Measurements from ENCODE around the gene TROAP. TPM values are rescaled to one million over a fixed set of nuclear protein-coding genes. Genes with fewer than 3 reads are reported as not detected.

Gene TROAP
- total and polyA plus RNA-seq, 9 of the 15 experiments (the other 6 are each of a cell fraction or from before 2014, with no cell fraction given), result 46.4 to 171 (median 59.8) TPM

DNA sequence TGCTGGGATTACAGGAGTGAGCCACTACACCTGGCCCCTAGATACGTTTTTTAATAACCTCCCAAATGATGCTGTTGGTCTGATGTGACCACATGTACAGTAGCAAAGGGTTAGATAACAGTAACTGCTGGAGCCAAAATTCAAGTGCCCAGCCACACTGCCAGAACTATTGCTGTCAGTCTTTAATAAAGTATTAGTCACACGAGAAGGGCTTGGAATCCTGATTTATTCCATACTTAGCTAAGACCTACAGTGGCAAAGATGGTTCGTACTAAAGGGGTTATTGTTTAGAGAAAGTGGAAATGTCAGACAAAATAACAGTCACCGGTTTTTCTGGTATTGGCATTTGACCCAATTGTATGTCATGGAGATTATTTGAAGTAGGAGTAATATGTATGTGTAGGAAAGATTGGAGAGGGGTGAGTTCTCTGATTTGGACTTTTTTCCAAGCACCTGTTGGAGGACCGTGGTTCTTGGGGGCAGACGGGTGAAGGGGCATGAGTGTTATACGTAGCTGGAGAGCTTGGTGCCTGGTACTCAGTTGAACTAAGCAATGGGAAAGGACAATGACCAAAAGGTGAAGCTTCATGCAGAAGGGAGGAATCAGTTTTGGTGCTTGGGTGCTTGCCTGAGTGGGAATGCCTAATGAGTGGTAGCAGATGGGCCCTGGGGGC, 48.5 kb upstream of the TROAP start (continued):
- TF ChIP-seq, protein P1, sequence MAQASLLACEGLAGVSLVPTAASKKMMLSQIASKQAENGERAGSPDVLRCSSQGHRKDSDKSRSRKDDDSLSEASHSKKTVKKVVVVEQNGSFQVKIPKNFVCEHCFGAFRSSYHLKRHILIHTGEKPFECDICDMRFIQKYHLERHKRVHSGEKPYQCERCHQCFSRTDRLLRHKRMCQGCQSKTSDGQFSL (CRISPR knock-in tag; IDR thresholded peaks at IDR 0.05), result no peak
- TF ChIP-seq, protein P1 (tag; IDR thresholded peaks at IDR 0.05), result no peak
- TF ChIP-seq U2AF2 (optimal IDR thresholded peaks at IDR 0.05; ENCODE audit: low read depth, low read length) (no peak), POLR2A (conservative IDR thresholded peaks at IDR 0.05) (no peak; the same call in 1 of the 2 replicates), POLR3G (IDR thresholded peaks at IDR 0.05; ENCODE audit: extremely low read depth, insufficient read length, insufficient replicate concordance) (no peak), ZFX (CRISPR knock-in tag; IDR thresholded peaks at IDR 0.05) (no peak), MAFG (tag; conservative IDR thresholded peaks at IDR 0.05) (no peak), ZNF174 (CRISPR knock-in tag; IDR thresholded peaks at IDR 0.05) (no peak), POLR2H (tag; IDR thresholded peaks at IDR 0.05; ENCODE audit: low read depth) (peak; percentile 13; the same call in 1 of the 2 replicates), ZNF408 (CRISPR knock-in tag; IDR thresholded peaks at IDR 0.05; ENCODE audit: low read depth) (no peak), BRF1 (IDR thresholded peaks at IDR 0.05; ENCODE audit: borderline replicate concordance, extremely low read depth, insufficient read length) (no peak), MCM3 (IDR thresholded peaks at IDR 0.05) (no peak)
- TF ChIP-seq, protein P2, sequence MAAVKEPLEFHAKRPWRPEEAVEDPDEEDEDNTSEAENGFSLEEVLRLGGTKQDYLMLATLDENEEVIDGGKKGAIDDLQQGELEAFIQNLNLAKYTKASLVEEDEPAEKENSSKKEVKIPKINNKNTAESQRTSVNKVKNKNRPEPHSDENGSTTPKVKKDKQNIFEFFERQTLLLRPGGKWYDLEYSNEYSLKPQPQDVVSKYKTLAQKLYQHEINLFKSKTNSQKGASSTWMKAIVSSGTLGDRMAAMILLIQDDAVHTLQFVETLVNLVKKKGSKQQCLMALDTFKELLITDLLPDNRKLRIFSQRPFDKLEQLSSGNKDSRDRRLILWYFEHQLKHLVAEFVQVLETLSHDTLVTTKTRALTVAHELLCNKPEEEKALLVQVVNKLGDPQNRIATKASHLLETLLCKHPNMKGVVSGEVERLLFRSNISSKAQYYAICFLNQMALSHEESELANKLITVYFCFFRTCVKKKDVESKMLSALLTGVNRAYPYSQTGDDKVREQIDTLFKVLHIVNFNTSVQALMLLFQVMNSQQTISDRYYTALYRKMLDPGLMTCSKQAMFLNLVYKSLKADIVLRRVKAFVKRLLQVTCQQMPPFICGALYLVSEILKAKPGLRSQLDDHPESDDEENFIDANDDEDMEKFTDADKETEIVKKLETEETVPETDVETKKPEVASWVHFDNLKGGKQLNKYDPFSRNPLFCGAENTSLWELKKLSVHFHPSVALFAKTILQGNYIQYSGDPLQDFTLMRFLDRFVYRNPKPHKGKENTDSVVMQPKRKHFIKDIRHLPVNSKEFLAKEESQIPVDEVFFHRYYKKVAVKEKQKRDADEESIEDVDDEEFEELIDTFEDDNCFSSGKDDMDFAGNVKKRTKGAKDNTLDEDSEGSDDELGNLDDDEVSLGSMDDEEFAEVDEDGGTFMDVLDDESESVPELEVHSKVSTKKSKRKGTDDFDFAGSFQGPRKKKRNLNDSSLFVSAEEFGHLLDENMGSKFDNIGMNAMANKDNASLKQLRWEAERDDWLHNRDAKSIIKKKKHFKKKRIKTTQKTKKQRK (IDR thresholded peaks at IDR 0.05; ENCODE audit: borderline replicate concordance, low read depth, low read length), result no peak
- TF ChIP-seq, protein P3, sequence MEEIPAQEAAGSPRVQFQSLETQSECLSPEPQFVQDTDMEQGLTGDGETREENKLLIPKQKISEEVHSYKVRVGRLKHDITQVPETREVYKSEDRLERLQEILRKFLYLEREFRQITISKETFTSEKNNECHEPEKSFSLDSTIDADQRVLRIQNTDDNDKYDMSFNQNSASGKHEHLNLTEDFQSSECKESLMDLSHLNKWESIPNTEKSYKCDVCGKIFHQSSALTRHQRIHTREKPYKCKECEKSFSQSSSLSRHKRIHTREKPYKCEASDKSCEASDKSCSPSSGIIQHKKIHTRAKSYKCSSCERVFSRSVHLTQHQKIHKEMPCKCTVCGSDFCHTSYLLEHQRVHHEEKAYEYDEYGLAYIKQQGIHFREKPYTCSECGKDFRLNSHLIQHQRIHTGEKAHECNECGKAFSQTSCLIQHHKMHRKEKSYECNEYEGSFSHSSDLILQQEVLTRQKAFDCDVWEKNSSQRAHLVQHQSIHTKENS (CRISPR knock-in tag; IDR thresholded peaks at IDR 0.05), result no peak
- TF ChIP-seq, protein P4, sequence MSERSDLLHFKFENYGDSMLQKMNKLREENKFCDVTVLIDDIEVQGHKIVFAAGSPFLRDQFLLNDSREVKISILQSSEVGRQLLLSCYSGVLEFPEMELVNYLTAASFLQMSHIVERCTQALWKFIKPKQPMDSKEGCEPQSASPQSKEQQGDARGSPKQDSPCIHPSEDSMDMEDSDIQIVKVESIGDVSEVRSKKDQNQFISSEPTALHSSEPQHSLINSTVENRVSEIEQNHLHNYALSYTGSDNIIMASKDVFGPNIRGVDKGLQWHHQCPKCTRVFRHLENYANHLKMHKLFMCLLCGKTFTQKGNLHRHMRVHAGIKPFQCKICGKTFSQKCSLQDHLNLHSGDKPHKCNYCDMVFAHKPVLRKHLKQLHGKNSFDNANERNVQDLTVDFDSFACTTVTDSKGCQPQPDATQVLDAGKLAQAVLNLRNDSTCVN (CRISPR knock-in tag; IDR thresholded peaks at IDR 0.05), result no peak
- TF ChIP-seq, protein P5, sequence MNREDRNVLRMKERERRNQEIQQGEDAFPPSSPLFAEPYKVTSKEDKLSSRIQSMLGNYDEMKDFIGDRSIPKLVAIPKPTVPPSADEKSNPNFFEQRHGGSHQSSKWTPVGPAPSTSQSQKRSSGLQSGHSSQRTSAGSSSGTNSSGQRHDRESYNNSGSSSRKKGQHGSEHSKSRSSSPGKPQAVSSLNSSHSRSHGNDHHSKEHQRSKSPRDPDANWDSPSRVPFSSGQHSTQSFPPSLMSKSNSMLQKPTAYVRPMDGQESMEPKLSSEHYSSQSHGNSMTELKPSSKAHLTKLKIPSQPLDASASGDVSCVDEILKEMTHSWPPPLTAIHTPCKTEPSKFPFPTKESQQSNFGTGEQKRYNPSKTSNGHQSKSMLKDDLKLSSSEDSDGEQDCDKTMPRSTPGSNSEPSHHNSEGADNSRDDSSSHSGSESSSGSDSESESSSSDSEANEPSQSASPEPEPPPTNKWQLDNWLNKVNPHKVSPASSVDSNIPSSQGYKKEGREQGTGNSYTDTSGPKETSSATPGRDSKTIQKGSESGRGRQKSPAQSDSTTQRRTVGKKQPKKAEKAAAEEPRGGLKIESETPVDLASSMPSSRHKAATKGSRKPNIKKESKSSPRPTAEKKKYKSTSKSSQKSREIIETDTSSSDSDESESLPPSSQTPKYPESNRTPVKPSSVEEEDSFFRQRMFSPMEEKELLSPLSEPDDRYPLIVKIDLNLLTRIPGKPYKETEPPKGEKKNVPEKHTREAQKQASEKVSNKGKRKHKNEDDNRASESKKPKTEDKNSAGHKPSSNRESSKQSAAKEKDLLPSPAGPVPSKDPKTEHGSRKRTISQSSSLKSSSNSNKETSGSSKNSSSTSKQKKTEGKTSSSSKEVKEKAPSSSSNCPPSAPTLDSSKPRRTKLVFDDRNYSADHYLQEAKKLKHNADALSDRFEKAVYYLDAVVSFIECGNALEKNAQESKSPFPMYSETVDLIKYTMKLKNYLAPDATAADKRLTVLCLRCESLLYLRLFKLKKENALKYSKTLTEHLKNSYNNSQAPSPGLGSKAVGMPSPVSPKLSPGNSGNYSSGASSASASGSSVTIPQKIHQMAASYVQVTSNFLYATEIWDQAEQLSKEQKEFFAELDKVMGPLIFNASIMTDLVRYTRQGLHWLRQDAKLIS (CRISPR knock-in tag; IDR thresholded peaks at IDR 0.05), result no peak

Data from K562 (cell line).